Osteocyte (in vitro differentiated cells): ENCODE data around the gene CACNA1F. TPM values are rescaled to one million over a fixed set of nuclear protein-coding genes. Genes with fewer than 3 reads are reported as not detected.
A peak's percentile ranks its signal among the peaks of the same experiment; 100 is the strongest.

Source experiments
- DNase-seq: peaks from one replicate; pipeline ENCODE4 v3.0.0; 2021; ENCODE audit warnings: mixed read lengths; ENCODE audit not compliant: unreplicated experiment; ENCODE audit errors: extremely low spot score
- H3K27ac Mint-ChIP-seq: one replicate; pipeline ENCODE4 v1.8.0; 2021; ENCODE audit warnings: mild to moderate bottlenecking, mixed read lengths; ENCODE audit not compliant: unreplicated experiment
- H3K27me3 Mint-ChIP-seq: one replicate; pipeline ENCODE4 v1.8.0; 2021; ENCODE audit warnings: mixed read lengths; ENCODE audit not compliant: unreplicated experiment
- H3K36me3 Mint-ChIP-seq: one replicate; pipeline ENCODE4 v1.8.0; 2021; ENCODE audit warnings: mixed read lengths; ENCODE audit not compliant: unreplicated experiment
- H3K4me1 Mint-ChIP-seq: one replicate; pipeline ENCODE4 v1.8.0; 2021; ENCODE audit warnings: mixed read lengths; ENCODE audit not compliant: unreplicated experiment
- H3K4me3 Mint-ChIP-seq: one replicate; pipeline ENCODE4 v1.8.0; 2021; ENCODE audit warnings: mild to moderate bottlenecking, moderate library complexity, mixed read lengths; ENCODE audit not compliant: unreplicated experiment
- H3K9me3 Mint-ChIP-seq: one replicate; pipeline ENCODE4 v1.8.0; 2021; ENCODE audit warnings: mixed read lengths; ENCODE audit not compliant: unreplicated experiment
- CTCF ChIP-seq: fragments of 200-600 bp; sonication (generic); IDR thresholded peaks from 2 replicates; pipeline ENCODE4 v1.5.0; 2021; ENCODE audit warnings: antibody characterized with exemption, mild to moderate bottlenecking, moderate library complexity
- total RNA-seq: library from RNA; stranded (reverse); gene quantifications from 2 replicates; pipeline ENCODE4 v1.2.1, GENCODE V29; 2021

Gene CACNA1F
- total RNA-seq, 1 donor from 2014 or later, result not detected

GRCh38 chrX:49276207-49276606 lies 43.1 kb upstream of the CACNA1F start:
- Mint-ChIP-seq H3K9me3 (no peaks in the 10 kb centered on the region), H3K4me3 (no peak overlapping the region), H3K27me3 (no peaks in the 10 kb centered on the region)

DNA sequence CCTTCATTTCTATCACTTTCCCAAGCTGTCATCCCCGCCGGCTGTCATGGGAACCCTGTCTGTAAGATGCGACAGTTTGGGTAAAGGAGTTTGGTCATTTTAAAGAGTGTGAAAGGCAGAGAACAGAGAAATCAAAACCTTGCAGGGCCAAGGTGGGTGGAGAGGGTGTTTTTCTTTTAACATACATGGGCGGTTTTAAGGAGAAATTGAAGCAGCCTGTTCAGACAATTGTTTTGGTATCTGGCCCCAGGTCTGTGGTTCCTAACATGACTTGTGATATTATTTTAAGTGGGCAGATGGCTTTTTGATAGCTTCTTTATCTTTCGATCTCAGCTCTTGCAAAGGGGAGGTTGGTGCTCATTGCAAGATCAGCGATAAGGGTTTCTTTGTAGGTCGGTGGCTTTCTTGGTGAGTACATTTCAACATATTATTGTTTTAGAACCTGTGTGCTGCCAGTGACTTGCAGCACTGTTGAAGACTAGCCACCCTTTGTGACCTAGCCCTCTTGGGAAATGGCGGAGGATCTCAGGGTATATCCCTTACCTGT lies 40.1 kb upstream of the CACNA1F start:
- Mint-ChIP-seq H3K9me3 (no peaks in the 10 kb centered on the region), H3K4me3 (no peak overlapping the region), H3K27me3 (no peaks in the 10 kb centered on the region), H3K36me3 (peaks cover 2% of the 10 kb centered on the region), H3K27ac (no peak overlapping the region), H3K4me1 (peaks cover 13% of the 10 kb centered on the region)
- TF ChIP-seq CTCF, result no peak
- DNase-seq, result no peak

More at GRCh38 chrX:49276207-49276606, 43.1 kb upstream of the CACNA1F start:
- H3K4me1 Mint-ChIP-seq, result peaks cover 6% of the 10 kb centered on the region
- no peak overlapping the region for H3K27ac Mint-ChIP-seq
- TF ChIP-seq CTCF, result no peak
- H3K36me3 Mint-ChIP-seq, result peaks cover 2% of the 10 kb centered on the region
- no peak for DNase-seq

DNA sequence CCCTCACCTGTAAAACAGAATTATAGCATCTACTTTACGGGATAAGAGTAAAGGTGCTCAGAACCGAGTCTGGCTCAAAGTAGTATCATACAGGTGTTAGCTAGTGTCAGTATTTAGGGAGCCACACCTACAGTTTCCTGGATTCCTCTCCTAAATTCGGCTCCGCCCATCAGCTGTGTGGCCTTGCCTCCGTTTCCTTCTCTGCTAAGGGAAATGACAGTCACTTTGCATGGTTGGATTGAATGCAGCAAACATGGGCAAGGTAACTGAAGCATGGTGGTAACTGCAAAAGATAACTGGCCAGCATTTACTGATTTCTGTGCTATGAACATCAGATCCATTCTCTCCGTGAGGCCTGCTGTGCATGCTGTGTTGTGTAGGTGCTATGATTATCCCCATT lies 39.3 kb upstream of the CACNA1F start:
- Mint-ChIP-seq H3K4me1 (peaks cover 16% of the 10 kb centered on the region), H3K36me3 (peaks cover 2% of the 10 kb centered on the region), H3K4me3 (no peak overlapping the region), H3K27ac (no peak overlapping the region), H3K9me3 (no peaks in the 10 kb centered on the region), H3K27me3 (no peaks in the 10 kb centered on the region)
- no peak for TF ChIP-seq CTCF
- no peak for DNase-seq

- no peak for TF ChIP-seq CTCF
- Mint-ChIP-seq H3K27me3 (no peaks in the 10 kb centered on the region), H3K9me3 (no peaks in the 10 kb centered on the region), H3K27ac (peak overlapping the region; percentile 59), H3K4me3 (peak overlapping the region; percentile 67), H3K36me3 (no peaks in the 10 kb centered on the region), H3K4me1 (peaks cover 16% of the 10 kb centered on the region)
- no peak for DNase-seq
These were observed 38.2 kb upstream of the CACNA1F start for GRCh38 chrX:49271341-49271740.

GRCh38 chrX:49270249-49270921 lies 37.2 kb upstream of the CACNA1F start:
- H3K4me1 Mint-ChIP-seq, result peaks cover 16% of the 10 kb centered on the region
- no peak for TF ChIP-seq CTCF
- peak overlapping the region; percentile 67 for H3K4me3 Mint-ChIP-seq
- no peaks in the 10 kb centered on the region for H3K27me3 Mint-ChIP-seq
- DNase-seq, result no peak
- H3K27ac Mint-ChIP-seq, result peak overlapping the region; percentile 59
- H3K36me3 Mint-ChIP-seq, result no peaks in the 10 kb centered on the region
- H3K9me3 Mint-ChIP-seq, result no peaks in the 10 kb centered on the region
